ENCODE data around the gene TMEM151B.

GRCh38 chr6:44228433-44228832 lies 41.8 kb upstream of the TMEM151B start:
- no peak for TF ChIP-seq POLR2AphosphoS5 (IDR thresholded peaks at IDR 0.05)
- TF ChIP-seq CTCF (IDR thresholded peaks at IDR 0.05) = no peak
- TF ChIP-seq POLR2A (IDR thresholded peaks at IDR 0.05) = no peak
